Stromal cell of bone marrow (primary cell): ENCODE data around the gene MYO1B.

ENCODE experiments used
- DNase-seq: peaks from one replicate; pipeline ENCODE4 v3.0.0-alpha.2; 2012; ENCODE audit warnings: low read depth

MYO1B gene

DNA sequence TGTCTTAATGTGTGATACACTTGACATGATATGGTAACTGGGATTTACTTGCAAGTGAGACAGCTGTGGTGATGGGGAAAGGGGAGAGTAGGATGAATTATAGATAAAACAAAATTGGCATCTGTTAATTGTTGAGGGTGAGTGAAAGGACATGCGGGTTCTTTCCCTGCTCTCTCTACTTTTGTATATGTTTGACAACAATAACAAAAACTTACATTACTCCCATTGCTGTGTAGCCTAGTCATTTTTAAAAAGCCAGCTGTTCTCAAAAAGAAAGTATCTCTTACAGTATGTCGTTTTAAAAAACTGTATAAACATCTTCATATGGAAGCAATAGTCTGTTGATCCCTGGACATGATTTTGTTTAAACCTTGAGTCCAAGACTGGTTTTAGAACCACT, 117.6 kb downstream of the MYO1B start:
- no peak for DNase-seq

GRCh38 chr2:191363267-191363666, 118.1 kb downstream of the MYO1B start:
- DNase-seq: no peak

- DNase-seq: no peak
Observed at GRCh38 chr2:191365089-191365488, 119.9 kb downstream of the MYO1B start.

GRCh38 chr2:191366199-191366598, 121.0 kb downstream of the MYO1B start:
- peak; percentile 69 for DNase-seq

- no peak for DNase-seq
Observed at GRCh38 chr2:191369034-191369433, 123.8 kb downstream of the MYO1B start.

DNA sequence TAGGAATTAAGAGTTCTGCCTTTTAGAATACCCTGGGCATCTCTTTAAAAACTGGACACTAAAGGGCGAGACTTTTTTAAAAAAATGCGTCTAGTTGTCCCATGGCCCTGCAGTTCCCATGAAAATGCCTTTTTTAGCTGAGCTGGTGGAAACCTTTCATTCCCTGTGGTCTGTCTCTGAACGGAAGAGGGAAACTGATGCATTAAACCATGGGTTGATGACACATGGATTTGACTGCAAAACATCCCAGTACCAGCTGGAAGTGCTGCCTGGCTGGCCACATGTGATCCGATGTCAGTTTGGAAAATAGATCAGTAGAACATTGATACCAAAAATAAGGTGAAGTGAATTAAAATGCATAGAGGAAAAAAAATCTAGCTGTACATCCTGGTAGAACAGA, 129.2 kb downstream of the MYO1B start:
- no peak for DNase-seq

- no peak for DNase-seq
Observed at GRCh38 chr2:191374939-191375338, 129.7 kb downstream of the MYO1B start.

- peak; percentile 95 for DNase-seq
Observed at GRCh38 chr2:191376981-191377629, 131.9 kb downstream of the MYO1B start.

DNA sequence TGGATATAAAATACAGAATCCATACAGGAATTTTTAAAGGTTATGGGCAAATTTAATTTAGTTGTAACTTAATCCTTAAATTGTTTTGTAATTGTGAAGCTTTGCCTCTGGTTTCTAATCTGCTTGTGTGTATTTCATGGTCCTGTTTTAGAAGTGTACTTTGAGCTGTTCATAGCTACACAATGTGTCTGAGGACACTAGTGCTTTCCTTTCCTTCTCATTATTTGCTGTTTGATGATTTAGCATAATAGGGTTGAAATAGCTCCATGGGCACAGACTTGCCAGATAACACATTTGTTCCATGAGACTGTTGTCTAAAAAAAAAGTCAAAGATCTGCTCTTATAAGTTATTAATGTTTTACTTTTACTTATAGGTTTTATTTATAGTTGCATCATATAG, 134.2 kb downstream of the MYO1B start:
- DNase-seq: no peak

DNA sequence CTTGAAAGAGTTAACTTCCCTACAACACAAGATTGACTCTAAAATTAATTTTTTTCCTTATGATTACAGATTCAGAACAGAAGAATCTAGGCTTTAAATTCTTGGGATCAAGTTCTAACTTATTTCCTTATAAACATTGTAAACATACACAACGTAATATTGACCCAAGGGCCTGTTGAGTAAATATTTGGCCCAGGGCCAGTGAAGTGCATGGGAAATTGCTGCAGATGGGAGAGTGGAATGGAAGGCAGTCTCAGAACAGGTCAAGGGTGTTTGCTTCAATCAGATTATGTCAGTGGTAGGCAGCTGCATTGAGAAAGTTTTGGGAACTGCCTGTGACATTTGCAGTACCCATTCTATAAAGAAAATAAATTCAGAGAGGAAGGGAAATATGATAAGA, 137.6 kb downstream of the MYO1B start:
- DNase-seq: no peak

GRCh38 chr2:191383486-191383885, 138.3 kb downstream of the MYO1B start:
- DNase-seq: no peak

- no peak for DNase-seq
Observed at GRCh38 chr2:191384829-191385228, 139.6 kb downstream of the MYO1B start.

DNA sequence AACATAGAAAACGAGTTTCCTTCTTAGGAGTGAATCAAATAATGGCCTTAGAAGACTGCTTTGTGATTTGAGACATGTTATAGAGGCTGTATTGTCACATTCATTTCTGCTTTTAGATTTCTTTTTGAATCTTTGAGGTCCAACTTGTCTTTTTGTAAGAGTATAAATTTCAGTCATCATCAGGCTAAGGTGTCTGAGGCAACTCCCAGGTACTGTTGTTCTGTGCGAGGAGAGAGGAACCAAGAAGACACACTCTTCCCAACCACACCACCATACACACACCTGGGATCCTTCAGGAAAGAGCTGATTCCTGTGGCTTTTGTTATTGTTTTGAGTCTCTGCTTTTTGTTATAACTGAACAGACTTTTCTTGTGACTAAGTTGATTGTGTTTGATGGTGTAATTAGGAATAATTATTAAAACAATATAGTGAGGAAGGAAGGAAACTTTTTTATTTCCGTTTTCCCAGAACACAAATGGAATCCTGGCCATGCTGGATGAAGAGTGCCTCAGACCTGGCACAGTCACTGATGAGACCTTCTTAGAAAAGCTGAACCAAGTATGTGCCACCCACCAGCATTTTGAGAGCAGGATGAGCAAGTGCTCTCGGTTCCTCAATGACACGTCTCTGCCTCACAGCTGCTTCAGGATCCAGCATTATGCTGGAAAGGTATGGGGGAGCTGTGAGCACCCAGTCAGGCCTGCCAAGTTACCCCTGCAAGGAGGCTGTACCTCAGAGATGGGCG, 140.4 kb downstream of the MYO1B start:
- no peak for DNase-seq

DNA sequence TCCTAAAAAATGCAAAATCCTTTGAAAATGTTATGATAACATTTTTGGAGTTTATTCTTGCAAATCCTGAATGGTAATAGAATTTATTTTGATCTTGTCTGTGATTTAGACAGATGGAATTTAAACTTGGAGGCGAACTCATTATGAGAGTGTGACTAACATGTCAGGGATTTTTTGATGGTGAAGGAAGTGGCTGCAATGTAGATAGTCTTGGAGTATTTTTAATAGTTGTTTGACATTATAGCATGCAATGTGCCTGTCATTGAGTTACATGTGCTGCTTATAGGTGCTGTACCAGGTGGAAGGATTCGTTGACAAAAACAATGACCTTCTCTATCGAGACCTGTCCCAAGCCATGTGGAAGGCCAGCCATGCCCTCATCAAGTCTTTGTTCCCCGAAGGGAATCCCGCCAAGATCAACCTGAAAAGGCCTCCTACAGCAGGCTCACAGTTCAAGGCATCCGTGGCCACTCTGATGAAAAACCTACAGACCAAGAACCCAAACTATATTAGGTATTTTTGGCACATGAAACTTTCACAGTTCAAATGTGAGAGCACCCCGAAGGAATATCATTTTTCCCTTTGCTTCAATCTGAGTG, 141.8 kb downstream of the MYO1B start:
- DNase-seq: peak; percentile 62

GRCh38 chr2:191389288-191389687, 144.1 kb downstream of the MYO1B start:
- DNase-seq: no peak

- no peak for DNase-seq
Observed at GRCh38 chr2:191391171-191391570, 146.0 kb downstream of the MYO1B start.

- no peak for DNase-seq
Observed at GRCh38 chr2:191394043-191394442, 148.8 kb downstream of the MYO1B start.

GRCh38 chr2:191396794-191397193, 151.6 kb downstream of the MYO1B start:
- no peak for DNase-seq

GRCh38 chr2:191399601-191400000, 154.4 kb downstream of the MYO1B start:
- no peak for DNase-seq

GRCh38 chr2:191401287-191401686, 156.1 kb downstream of the MYO1B start:
- DNase-seq: no peak

DNA sequence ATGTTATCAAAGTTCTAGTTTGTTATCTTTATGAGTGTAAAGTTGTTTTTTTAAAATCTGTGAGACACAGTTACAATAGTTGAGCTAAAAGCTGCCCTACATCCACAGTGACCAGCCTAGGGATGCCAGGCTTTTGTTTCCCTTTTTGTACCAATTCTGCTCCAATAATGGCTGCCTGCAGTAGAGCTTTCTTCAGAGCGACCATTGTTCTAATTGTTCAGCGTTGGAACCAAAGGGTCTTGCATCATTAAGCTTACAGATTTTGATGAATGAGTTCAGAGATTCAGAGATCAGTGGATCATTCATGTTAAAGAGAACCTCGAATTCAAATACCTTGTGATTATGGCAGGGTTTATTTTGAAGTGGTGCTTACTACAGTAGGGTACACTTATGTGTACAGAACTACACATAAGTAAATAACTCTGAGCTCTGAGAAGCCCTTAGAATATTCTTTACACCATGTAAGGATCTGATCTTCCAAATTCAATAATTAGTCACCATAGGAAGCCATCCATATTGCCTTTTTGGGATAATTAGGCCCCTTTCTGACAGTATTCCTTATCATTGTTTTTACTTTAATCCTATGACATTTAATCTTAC, 157.9 kb downstream of the MYO1B start:
- no peak for DNase-seq

GRCh38 chr2:191404568-191404991, 159.4 kb downstream of the MYO1B start:
- no peak for DNase-seq

- no peak for DNase-seq
Observed at GRCh38 chr2:191405546-191405945, 160.3 kb downstream of the MYO1B start.
